ENCODE results near the gene BAHD1. TPM values are rescaled to one million over a fixed set of nuclear protein-coding genes. Genes with fewer than 3 reads are reported as not detected.

BAHD1 gene
- total and polyA plus RNA-seq, 12 donors: 13.2 to 58.8 (median 31.3) TPM

DNA sequence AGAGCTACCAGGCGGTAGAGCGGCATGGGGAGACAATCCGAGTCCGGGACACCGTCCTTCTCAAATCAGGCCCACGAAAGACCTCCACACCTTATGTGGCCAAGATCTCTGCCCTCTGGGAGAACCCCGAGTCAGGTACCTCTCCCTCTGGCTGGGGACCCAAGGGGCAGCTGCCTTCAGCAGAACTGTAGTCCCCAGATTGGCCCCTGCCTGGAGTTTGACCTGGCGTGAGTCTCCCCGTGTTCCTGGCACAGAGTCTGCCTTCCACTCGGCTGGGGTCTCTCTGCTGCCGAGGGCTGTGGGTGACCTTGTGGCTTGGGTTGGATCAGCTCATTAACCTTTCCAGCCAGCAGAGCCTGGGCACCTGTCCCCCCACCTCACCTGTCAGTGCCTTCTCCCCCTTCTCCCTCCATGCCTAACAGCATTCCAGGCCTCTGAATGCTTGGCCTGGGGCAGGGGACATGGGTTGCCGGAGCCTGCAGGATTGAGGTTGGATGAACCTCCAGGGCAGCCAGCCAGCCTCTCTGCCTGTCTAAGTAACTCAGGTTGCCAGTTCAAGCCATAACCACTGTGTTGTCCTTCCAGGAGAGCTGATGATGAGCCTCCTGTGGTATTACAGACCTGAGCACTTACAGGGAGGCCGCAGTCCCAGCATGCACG, 23.3 kb downstream of the BAHD1 start:
- 78 to 89% (median 86%) methylated on average over 10 to 14 of the region's 14 CpGs for WGBS, 4 donors
- no peaks in the 10 kb centered on the region for H3K27me3 ChIP-seq
- no peak overlapping the region for H3K4me3 ChIP-seq
- H3K27ac ChIP-seq: no peak overlapping the region
- peaks cover 0 to 2% of the 10 kb centered on the region in 2 donors for H3K4me1 ChIP-seq (replicated peaks in 1 of 2)
- intact Hi-C loops (cut with DNase I): no loop called here
- no peak for DNase-seq
- TF ChIP-seq, protein P1, sequence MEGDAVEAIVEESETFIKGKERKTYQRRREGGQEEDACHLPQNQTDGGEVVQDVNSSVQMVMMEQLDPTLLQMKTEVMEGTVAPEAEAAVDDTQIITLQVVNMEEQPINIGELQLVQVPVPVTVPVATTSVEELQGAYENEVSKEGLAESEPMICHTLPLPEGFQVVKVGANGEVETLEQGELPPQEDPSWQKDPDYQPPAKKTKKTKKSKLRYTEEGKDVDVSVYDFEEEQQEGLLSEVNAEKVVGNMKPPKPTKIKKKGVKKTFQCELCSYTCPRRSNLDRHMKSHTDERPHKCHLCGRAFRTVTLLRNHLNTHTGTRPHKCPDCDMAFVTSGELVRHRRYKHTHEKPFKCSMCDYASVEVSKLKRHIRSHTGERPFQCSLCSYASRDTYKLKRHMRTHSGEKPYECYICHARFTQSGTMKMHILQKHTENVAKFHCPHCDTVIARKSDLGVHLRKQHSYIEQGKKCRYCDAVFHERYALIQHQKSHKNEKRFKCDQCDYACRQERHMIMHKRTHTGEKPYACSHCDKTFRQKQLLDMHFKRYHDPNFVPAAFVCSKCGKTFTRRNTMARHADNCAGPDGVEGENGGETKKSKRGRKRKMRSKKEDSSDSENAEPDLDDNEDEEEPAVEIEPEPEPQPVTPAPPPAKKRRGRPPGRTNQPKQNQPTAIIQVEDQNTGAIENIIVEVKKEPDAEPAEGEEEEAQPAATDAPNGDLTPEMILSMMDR (IDR thresholded peaks at IDR 0.05): no peak
- no peak for TF ChIP-seq POLR2A (IDR thresholded peaks at IDR 0.05)
- peaks cover 0 to 57% of the 10 kb centered on the region in 2 donors for H3K36me3 ChIP-seq (replicated peaks in 1 of 2)
- H3K9me3 ChIP-seq (replicated peaks in 1 of 3): no peaks in the 10 kb centered on the region

DNA sequence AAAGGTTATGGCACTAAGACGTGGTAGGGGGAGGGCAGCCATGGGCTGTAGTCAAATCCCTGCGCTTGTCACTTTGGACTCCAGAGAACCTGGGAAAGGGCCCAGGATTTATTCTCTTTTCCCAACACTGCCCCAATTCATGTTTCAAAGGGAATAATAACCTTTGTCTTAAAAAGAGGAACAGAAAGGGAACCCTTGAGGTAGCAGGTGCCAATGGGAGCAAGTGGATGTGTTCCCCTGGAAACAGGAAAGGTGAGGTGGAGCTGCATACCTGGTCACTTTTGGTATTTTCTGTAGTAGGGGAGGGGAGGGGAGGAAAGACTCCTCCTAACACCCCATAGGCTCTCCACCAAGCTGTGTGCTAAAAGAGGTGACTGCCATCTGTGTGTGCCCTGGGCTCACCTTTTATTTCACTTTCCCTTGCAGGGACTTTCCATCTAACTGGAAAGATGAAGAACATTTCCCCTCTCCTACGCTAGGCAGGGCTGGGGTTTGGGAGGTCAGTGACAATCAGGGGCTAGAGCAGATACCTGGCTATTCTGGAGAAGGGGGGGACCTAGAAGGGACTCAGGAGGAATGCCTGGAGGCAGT, 23.9 kb downstream of the BAHD1 start:
- Histone ChIP-seq H3K27me3 (no peaks in the 10 kb centered on the region), H3K4me3 (no peak overlapping the region), H3K4me1 (replicated peaks in 1 of 2) (no peaks in the 10 kb centered on the region), H3K27ac (no peak overlapping the region), H3K36me3 (replicated peaks in 1 of 2) (peaks cover 0 to 51% of the 10 kb centered on the region in 2 donors), H3K9me3 (replicated peaks in 1 of 3) (no peaks in the 10 kb centered on the region)
- DNase-seq: no peak
- TF ChIP-seq, protein P1 (IDR thresholded peaks at IDR 0.05): no peak
- TF ChIP-seq POLR2A (IDR thresholded peaks at IDR 0.05): no peak
- intact Hi-C loops (cut with DNase I): no loop called here
- 92 to 97% (median 96%) methylated on average over 3 of the region's 3 CpGs for WGBS, 4 donors

DNA sequence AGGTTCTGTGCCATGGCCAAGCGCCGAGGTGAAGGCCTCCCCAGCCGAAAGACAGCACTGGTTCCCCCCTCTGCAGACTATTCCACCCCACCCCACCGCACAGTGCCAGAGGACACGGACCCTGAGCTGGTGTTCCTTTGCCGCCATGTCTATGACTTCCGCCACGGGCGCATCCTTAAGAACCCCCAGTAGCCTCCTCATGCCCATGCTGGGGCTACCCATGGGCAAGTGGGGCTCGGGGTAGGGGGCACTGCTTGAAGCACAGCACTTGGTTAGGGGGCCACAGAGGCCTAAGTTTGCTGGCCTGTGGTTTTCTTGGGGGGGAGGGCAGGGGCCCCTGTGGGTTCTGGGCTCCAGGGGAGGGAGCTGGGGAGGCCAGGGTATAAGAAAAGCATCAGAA, 25.2 kb downstream of the BAHD1 start:
- H3K36me3 ChIP-seq (replicated peaks in 1 of 2): peaks cover 0 to 50% of the 10 kb centered on the region in 2 donors
- no peak for DNase-seq
- no peak for TF ChIP-seq POLR2A (IDR thresholded peaks at IDR 0.05)
- TF ChIP-seq, protein P1 (IDR thresholded peaks at IDR 0.05): no peak
- H3K27me3 ChIP-seq: no peaks in the 10 kb centered on the region
- peaks cover 0 to 9% of the 10 kb centered on the region in 2 donors for H3K4me1 ChIP-seq (replicated peaks in 1 of 2)
- no peak overlapping the region for H3K4me3 ChIP-seq
- H3K9me3 ChIP-seq (replicated peaks in 1 of 3): no peaks in the 10 kb centered on the region
- intact Hi-C loops (cut with DNase I): no loop called here
- WGBS, 4 donors: 93 to 97% (median 97%) methylated on average over 7 to 10 of the region's 10 CpGs
- peak overlapping the region in 1 of 5 donors; percentile 24 for H3K27ac ChIP-seq

DNA sequence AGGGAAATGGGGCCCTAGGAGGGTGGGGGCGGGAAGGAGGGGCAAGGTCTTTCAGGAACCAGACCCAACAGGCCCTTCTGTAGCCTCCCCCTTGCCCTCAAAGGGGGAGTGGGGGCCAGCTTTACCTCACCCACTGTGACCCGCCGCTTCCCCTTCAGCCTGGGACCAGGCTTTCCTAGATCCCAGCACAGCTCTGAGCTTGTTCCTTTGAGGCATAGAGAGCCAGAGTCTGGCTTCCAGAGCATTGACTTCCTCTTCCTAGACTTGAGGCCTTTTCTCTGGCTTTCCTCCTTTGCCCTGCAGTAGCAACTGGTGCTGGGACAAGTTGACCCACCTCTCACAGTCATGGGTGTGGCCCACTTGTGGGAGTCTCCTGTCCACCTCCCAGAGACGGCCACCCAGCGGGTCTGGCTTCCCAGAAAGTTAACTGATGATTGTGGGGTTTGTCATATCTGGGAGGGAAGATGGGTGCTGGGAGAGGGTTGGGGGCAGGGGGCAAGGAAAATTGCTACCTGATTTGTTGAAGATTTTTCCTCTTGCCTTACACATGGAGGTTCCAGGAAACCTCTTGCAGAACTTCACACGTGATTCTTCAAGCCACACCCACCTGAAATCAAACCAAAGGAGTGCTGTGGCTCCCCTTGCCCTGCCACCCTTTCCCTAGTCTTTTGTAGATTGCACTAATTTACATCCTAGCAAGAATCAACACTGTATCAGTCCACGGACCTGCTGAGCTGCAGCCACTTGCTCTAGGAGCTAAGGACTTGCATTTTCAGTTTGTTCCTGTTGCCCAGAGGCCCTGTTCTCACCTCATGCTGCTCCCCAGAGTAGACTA, 25.9 kb downstream of the BAHD1 start:
- TF ChIP-seq, protein P1 (IDR thresholded peaks at IDR 0.05): no peak
- Histone ChIP-seq H3K9me3 (replicated peaks in 1 of 3) (no peaks in the 10 kb centered on the region), H3K36me3 (replicated peaks in 1 of 2) (peaks cover 0 to 49% of the 10 kb centered on the region in 2 donors), H3K27ac (peak overlapping the region in 1 of 5 donors; percentile 24), H3K27me3 (no peaks in the 10 kb centered on the region), H3K4me3 (no peak overlapping the region), H3K4me1 (replicated peaks in 1 of 2) (peaks cover 0 to 14% of the 10 kb centered on the region in 2 donors)
- DNase-seq: peak in 1 of 7 donors; percentile 31
- 76 to 81% (median 78%) methylated on average over 6 to 7 of the region's 7 CpGs for WGBS, 4 donors
- intact Hi-C loops (cut with DNase I): no loop called here

All from adrenal gland (tissue), 12 donors.